ENCODE results near the gene BRK1.
A peak's percentile ranks its signal among the peaks of the same experiment; 100 is the strongest.

DNA sequence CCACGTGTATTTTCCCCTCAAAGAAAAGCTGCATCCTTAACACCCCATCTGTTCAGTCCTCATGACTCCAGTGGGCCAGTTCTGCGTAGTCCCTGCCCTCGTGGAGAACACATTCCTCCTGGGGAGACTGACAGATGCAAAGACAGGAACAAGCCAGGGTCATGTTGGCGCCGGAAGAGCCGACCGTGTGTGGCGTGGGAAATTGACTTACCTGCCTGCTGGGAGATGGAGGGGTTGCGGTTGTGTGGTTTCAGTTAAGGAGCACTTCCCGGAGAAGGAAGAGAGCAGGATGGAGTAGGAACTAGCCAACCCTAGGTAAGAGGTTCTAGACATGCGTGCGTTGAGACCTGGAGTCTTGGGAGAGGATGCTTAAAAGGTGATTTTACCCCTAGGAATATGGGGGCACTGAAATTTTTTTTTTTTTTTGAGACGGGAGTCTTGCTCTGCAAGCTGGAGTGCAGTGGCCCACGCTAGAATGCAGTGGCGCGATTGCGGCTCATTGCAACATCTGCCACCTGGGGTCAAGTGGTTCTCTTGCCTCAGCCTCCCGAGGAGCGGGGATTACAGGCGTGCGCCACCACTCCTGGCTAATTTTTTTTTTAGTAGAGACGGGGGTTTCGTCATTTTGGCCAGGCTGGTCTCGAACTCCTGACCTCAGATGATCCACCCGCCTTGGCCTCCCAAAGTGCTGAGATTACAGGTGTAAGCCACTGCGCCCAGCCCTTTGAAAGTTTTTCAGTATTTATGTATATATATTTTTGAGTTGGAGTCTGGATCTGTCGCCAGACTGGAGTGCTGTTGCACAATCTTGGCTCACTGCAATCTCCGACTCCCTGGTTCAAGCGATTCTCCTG is 27.5 kb downstream of the BRK1 start:
- TF ChIP-seq FOXM1 (IDR thresholded peaks at IDR 0.05; ENCODE audit: borderline replicate concordance) (no peak), BHLHE40 (IDR thresholded peaks at IDR 0.05; ENCODE audit: borderline replicate concordance) (no peak), LEF1 (IDR thresholded peaks at IDR 0.05; ENCODE audit: borderline replicate concordance) (no peak), ELF4 (IDR thresholded peaks at IDR 0.05) (no peak), ARNT (IDR thresholded peaks at IDR 0.05) (no peak), HDGF (IDR thresholded peaks at IDR 0.05; ENCODE audit: borderline replicate concordance) (no peak), SP1 (IDR thresholded peaks at IDR 0.05) (no peak), SUZ12 (IDR thresholded peaks at IDR 0.05) (no peak), FOXA1 (IDR thresholded peaks at IDR 0.05) (no peak), TARDBP (IDR thresholded peaks at IDR 0.05) (no peak), L3MBTL2 (conservative IDR thresholded peaks at IDR 0.05) (no peak), ZNF384 (IDR thresholded peaks at IDR 0.05) (peak; percentile 83), NFRKB (IDR thresholded peaks at IDR 0.05) (no peak)

Data from HEK293T (cell line).